Hematopoietic multipotent progenitor cell treated with erythropoietin and hydrocortisone succinate and interleukin-3 and kit ligand, for 6 days (in vitro differentiated cells): Measurements from ENCODE around the gene SLC9A3.

Source experiments
- DNase-seq: peaks from one replicate; pipeline ENCODE4 v3.0.0-alpha.2; 2015

Gene SLC9A3

GRCh38 chr5:502325-503079 lies 21.7 kb downstream of the SLC9A3 start:
- DNase-seq = no peak

GRCh38 chr5:501831-502184 lies 22.4 kb downstream of the SLC9A3 start:
- DNase-seq = no peak

GRCh38 chr5:501105-501830 lies 23.0 kb downstream of the SLC9A3 start:
- DNase-seq = no peak

GRCh38 chr5:500491-500890 lies 23.8 kb downstream of the SLC9A3 start:
- DNase-seq = no peak

- no peak for DNase-seq
Observed at GRCh38 chr5:499233-500209, 24.7 kb downstream of the SLC9A3 start.

- DNase-seq = no peak
Observed at GRCh38 chr5:497871-498509, 26.3 kb downstream of the SLC9A3 start.

GRCh38 chr5:497090-497700 lies 27.1 kb downstream of the SLC9A3 start:
- DNase-seq = no peak

- DNase-seq = no peak
Observed at GRCh38 chr5:496028-496427, 28.2 kb downstream of the SLC9A3 start.

GRCh38 chr5:494667-495255 lies 29.5 kb downstream of the SLC9A3 start:
- DNase-seq = no peak

- no peak for DNase-seq
Observed at GRCh38 chr5:493758-494157, 30.5 kb downstream of the SLC9A3 start.

- no peak for DNase-seq
Observed at GRCh38 chr5:493119-493701, 31.0 kb downstream of the SLC9A3 start.

- no peak for DNase-seq
Observed at GRCh38 chr5:492314-492893, 31.8 kb downstream of the SLC9A3 start.

- no peak for DNase-seq
Observed at GRCh38 chr5:491856-492155, 32.4 kb downstream of the SLC9A3 start.

GRCh38 chr5:491119-491855 lies 33.0 kb downstream of the SLC9A3 start:
- DNase-seq = no peak

GRCh38 chr5:490116-491106 lies 33.8 kb downstream of the SLC9A3 start:
- DNase-seq = no peak

- no peak for DNase-seq
Observed at GRCh38 chr5:489689-490080, 34.6 kb downstream of the SLC9A3 start.

- no peak for DNase-seq
Observed at GRCh38 chr5:488744-489688, 35.2 kb downstream of the SLC9A3 start.

- DNase-seq = no peak
Observed at GRCh38 chr5:488241-488640, 36.0 kb downstream of the SLC9A3 start.
